GM23338 (cell line): ENCODE data around the gene KHSRP. TPM values are rescaled to one million over a fixed set of nuclear protein-coding genes. Genes with fewer than 3 reads are reported as not detected.
"Not testable (repeated sequence)": the region's sequence is repeated elsewhere in the genome, so short reads cannot be mapped to it uniquely, and the experiment has no call there.

ENCODE experiments used
- ATAC-seq: fragments of 200-7000 bp; cut with Tn5 transposase; 3 replicates; pipeline ENCODE4 v1.9.1; 2020
- DNase-seq: peaks from one replicate; pipeline ENCODE4 v3.0.0-alpha.2; 2015; ENCODE audit warnings: low spot score
- H2AFZ ChIP-seq: fragments of 200-600 bp; sonication (generic); 2 replicates; pipeline ENCODE4 v1.8.0; 2016; ENCODE audit warnings: antibody characterized with exemption, mild to moderate bottlenecking, moderate library complexity
- H3F3A ChIP-seq: fragments of 200-600 bp; sonication (generic); replicated peaks from 2 replicates; pipeline ENCODE4 v1.8.0; 2017; ENCODE audit warnings: antibody characterized with exemption, mixed run types, low read depth
- H3K27ac ChIP-seq: fragments of 200-600 bp; sonication (generic); 2 replicates; pipeline ENCODE4 v1.6.1; 2016; ENCODE audit warnings: low read depth
- H3K27me3 ChIP-seq: fragments of 200-600 bp; sonication (generic); 2 replicates; pipeline ENCODE4 v1.8.0; 2016; ENCODE audit warnings: mild to moderate bottlenecking, mixed run types, moderate library complexity; ENCODE audit not compliant: insufficient read depth
- H3K36me3 ChIP-seq: fragments of 200-600 bp; sonication (generic); 2 replicates; pipeline ENCODE4 v1.8.0; 2016; ENCODE audit warnings: mild to moderate bottlenecking; ENCODE audit not compliant: insufficient read depth
- H3K4me1 ChIP-seq: fragments of 200-600 bp; sonication (generic); 2 replicates; pipeline ENCODE4 v1.8.0; 2016; ENCODE audit warnings: mild to moderate bottlenecking, moderate library complexity; ENCODE audit not compliant: insufficient read depth
- H3K4me2 ChIP-seq: fragments of 200-600 bp; sonication (generic); 2 replicates; pipeline ENCODE4 v1.7.1; 2017; ENCODE audit warnings: mixed run types
- H3K4me3 ChIP-seq: fragments of 200-600 bp; sonication (generic); 2 replicates; pipeline ENCODE4 v1.6.1; 2016; ENCODE audit warnings: mixed run types
- H3K79me2 ChIP-seq: fragments of 200-600 bp; sonication (generic); replicated peaks from 2 replicates; pipeline ENCODE4 v1.8.0; 2017; ENCODE audit warnings: mild to moderate bottlenecking; ENCODE audit not compliant: insufficient read depth
- H3K9me2 ChIP-seq: fragments of 200-600 bp; sonication (generic); 2 replicates; pipeline ENCODE4 v1.8.0; 2017; ENCODE audit not compliant: insufficient read depth
- H4K20me1 ChIP-seq: fragments of 200-600 bp; sonication (generic); replicated peaks from 2 replicates; pipeline ENCODE4 v1.8.0; 2017; ENCODE audit warnings: mild to moderate bottlenecking; ENCODE audit not compliant: insufficient read depth
- H3K27ac Mint-ChIP-seq: 2 replicates; pipeline ENCODE4 v1.8.0; 2020; ENCODE audit warnings: inconsistent platforms, mild to moderate bottlenecking, moderate library complexity, mixed read lengths
- H3K27me3 Mint-ChIP-seq: 3 replicates; pipeline ENCODE4 v1.8.0; 2022; ENCODE audit warnings: low read depth, mild to moderate bottlenecking, moderate library complexity, mixed read lengths, inconsistent platforms; ENCODE audit not compliant: insufficient read depth, poor library complexity
- H3K36me3 Mint-ChIP-seq: 3 replicates; pipeline ENCODE4 v1.8.0; 2021; ENCODE audit warnings: low read depth, mild to moderate bottlenecking, inconsistent platforms, moderate library complexity, mixed read lengths
- H3K4me1 Mint-ChIP-seq: 3 replicates; pipeline ENCODE4 v1.8.0; 2020; ENCODE audit warnings: mild to moderate bottlenecking, inconsistent platforms, mixed read lengths
- H3K4me3 Mint-ChIP-seq: 3 replicates; pipeline ENCODE4 v1.8.0; 2021; ENCODE audit warnings: moderate library complexity, mild to moderate bottlenecking, inconsistent platforms, mixed read lengths
- H3K9me3 Mint-ChIP-seq: 3 replicates; pipeline ENCODE4 v1.8.0; 2020; ENCODE audit warnings: moderate library complexity, mild to moderate bottlenecking, inconsistent platforms, mixed read lengths
- polyA plus RNA-seq: library from polyadenylated mRNA; unstranded; fragments of >200 nt; fragmentation: Nextera tagmentation; extraction: Ambion mirVana; gene quantifications from 2 replicates; pipeline ENCODE4 v1.2.1, GENCODE V29; 2016
- total RNA-seq: library from RNA; depleted of rRNA; stranded (reverse); fragments of >200 nt; shearing (Covaris generic); gene quantifications from 2 replicates; pipeline ENCODE4 v1.2.3, GENCODE V29; 2014
- TF ChIP-seq, protein P1 (sequence below), 2 experiments: fragments of 200-600 bp in 1 of 2; sonication (generic) in 1 of 2; conservative IDR thresholded peaks; 2 replicates each; pipeline versions ENCODE4 v1.5.1 to v1.6.1; 2016 to 2017; ENCODE audit warnings: antibody characterized with exemption in 2 of 2, low read depth in 2 of 2, mild to moderate bottlenecking in 2 of 2, moderate library complexity in 1 of 2
- TF ChIP-seq, protein P2 (sequence below): IDR thresholded peaks from one replicate; pipeline ENCODE4 v1.6.1; 2018; ENCODE audit warnings: antibody characterized with exemption; ENCODE audit not compliant: unreplicated experiment

KHSRP gene
- total and polyA plus RNA-seq, 2 experiments from 2014 or later: 129 to 359 TPM

DNA sequence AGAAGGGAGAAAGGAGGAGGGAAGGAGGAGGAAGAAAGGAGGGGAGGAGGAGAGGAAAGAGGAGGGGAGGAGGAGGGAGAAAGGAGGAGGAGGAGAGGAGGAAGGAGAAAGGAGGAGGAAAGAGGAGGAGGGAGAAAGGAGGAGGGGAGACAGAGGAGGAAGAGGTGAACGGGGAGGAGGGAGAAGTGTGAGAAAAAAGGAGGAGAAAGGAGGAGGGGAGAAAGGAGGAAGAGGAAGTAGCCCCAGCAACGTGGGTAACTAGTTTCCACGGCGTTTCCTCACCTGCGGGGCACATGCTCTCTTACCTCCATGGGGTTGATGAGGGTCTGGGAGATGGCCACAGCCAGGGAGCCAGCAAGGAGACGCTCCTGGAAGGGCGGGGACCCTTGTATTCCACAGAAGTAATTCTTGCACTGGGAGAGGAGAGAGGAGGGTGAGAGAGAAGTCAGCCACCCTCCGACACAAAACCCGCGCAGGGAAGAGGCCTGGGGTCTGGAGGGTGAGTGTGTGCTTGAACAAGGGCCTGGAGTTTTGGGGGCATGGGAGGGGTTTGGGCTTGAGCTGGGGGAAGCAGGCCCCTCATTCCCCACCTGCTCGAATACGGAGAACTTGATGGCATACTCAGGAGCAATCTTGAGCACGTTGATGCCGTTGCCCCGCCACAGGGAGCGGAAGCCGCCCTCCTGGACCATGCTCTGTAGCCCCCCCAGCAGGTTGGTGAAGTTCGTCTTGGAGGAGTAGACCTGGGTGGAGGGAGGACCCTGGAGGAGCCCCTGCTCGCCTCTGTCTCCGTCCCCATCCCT, 5.0 kb upstream of the KHSRP start:
- no peak overlapping the region for H3K27ac ChIP-seq
- H2AFZ ChIP-seq: no peak overlapping the region
- ATAC-seq (no peak), DNase-seq (no peak)
- TF ChIP-seq, protein P1, sequence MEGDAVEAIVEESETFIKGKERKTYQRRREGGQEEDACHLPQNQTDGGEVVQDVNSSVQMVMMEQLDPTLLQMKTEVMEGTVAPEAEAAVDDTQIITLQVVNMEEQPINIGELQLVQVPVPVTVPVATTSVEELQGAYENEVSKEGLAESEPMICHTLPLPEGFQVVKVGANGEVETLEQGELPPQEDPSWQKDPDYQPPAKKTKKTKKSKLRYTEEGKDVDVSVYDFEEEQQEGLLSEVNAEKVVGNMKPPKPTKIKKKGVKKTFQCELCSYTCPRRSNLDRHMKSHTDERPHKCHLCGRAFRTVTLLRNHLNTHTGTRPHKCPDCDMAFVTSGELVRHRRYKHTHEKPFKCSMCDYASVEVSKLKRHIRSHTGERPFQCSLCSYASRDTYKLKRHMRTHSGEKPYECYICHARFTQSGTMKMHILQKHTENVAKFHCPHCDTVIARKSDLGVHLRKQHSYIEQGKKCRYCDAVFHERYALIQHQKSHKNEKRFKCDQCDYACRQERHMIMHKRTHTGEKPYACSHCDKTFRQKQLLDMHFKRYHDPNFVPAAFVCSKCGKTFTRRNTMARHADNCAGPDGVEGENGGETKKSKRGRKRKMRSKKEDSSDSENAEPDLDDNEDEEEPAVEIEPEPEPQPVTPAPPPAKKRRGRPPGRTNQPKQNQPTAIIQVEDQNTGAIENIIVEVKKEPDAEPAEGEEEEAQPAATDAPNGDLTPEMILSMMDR (conservative IDR thresholded peaks at IDR 0.05; ENCODE audit: low read depth in 2 of 2): 0 out of 4 replicates have a peak, but pooled peaks of 1 of the 2 experiments have one; percentile 1
- TF ChIP-seq, protein P2, sequence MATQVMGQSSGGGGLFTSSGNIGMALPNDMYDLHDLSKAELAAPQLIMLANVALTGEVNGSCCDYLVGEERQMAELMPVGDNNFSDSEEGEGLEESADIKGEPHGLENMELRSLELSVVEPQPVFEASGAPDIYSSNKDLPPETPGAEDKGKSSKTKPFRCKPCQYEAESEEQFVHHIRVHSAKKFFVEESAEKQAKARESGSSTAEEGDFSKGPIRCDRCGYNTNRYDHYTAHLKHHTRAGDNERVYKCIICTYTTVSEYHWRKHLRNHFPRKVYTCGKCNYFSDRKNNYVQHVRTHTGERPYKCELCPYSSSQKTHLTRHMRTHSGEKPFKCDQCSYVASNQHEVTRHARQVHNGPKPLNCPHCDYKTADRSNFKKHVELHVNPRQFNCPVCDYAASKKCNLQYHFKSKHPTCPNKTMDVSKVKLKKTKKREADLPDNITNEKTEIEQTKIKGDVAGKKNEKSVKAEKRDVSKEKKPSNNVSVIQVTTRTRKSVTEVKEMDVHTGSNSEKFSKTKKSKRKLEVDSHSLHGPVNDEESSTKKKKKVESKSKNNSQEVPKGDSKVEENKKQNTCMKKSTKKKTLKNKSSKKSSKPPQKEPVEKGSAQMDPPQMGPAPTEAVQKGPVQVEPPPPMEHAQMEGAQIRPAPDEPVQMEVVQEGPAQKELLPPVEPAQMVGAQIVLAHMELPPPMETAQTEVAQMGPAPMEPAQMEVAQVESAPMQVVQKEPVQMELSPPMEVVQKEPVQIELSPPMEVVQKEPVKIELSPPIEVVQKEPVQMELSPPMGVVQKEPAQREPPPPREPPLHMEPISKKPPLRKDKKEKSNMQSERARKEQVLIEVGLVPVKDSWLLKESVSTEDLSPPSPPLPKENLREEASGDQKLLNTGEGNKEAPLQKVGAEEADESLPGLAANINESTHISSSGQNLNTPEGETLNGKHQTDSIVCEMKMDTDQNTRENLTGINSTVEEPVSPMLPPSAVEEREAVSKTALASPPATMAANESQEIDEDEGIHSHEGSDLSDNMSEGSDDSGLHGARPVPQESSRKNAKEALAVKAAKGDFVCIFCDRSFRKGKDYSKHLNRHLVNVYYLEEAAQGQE: no peak
- no peaks in the 10 kb centered on the region for H4K20me1 ChIP-seq
- H3K9me3 Mint-ChIP-seq: peaks cover 9% of the 10 kb centered on the region
- H3K4me3 Mint-ChIP-seq: no peak overlapping the region
- no peak overlapping the region for H3K4me3 ChIP-seq
- H3K36me3 Mint-ChIP-seq: peaks cover 11% of the 10 kb centered on the region; the same call in 2 of the 3 replicates
- H3K79me2 ChIP-seq: no peaks in the 10 kb centered on the region
- H3K36me3 ChIP-seq: no peaks in the 10 kb centered on the region
- no peak overlapping the region for H3K4me2 ChIP-seq
- H3K27ac Mint-ChIP-seq: no peak overlapping the region
- no peaks in the 10 kb centered on the region for H3K27me3 ChIP-seq
- H3K9me2 ChIP-seq: peaks cover 7% of the 10 kb centered on the region; the same call in 1 of the 2 replicates
- H3K4me1 ChIP-seq: no peaks in the 10 kb centered on the region
- H3F3A ChIP-seq: no peaks in the 10 kb centered on the region
- H3K4me1 Mint-ChIP-seq: no peaks in the 10 kb centered on the region; the same call in 2 of the 3 replicates
- peaks cover 12% of the 10 kb centered on the region for H3K27me3 Mint-ChIP-seq

DNA sequence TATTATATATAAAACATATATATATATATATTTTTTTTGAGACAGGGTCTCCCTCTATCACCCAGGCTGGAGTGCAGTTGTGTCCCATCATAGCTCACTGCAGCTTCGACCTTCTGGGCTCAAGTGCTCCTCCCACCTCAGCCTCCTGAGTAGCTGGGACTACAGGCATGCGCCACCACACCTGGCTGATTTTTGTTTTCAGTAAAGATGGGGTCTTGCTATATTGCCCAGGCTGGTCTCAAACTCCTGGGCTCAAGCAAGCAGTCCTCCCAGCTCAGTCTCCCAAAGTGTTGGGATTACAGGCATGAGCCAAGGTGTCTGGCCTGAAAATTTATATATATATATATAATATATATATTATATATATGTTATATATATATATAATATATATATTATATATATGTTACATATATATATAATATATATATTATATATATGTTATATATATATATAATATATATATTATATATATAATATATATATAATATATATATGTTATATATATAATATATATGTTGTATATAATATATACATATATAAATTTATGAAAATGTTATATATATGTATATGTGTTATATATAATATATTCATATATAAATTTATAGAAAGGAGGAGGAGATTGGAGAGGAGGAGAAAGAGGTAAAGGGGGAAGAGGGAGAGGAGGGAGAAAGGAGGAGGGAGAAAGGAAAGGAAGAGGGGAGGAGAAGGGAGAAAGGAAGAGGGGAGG, 4.2 kb upstream of the KHSRP start:
- H3K4me2 ChIP-seq, H2AFZ ChIP-seq, H3K27ac Mint-ChIP-seq, H3K9me2 ChIP-seq, H3K4me3 Mint-ChIP-seq, H3K27me3 ChIP-seq, H3K36me3 ChIP-seq, ATAC-seq, H3K4me1 Mint-ChIP-seq, H3F3A ChIP-seq, H3K9me3 Mint-ChIP-seq, DNase-seq, H3K4me3 ChIP-seq, H3K27ac ChIP-seq, H4K20me1 ChIP-seq, H3K79me2 ChIP-seq, H3K4me1 ChIP-seq: not testable (repeated sequence)
- Mint-ChIP-seq H3K27me3 (peaks cover 13% of the 10 kb centered on the region), H3K36me3 (peaks cover 11% of the 10 kb centered on the region; the same call in 2 of the 3 replicates)
